ENCODE results near the gene ZNF77.

DNA sequence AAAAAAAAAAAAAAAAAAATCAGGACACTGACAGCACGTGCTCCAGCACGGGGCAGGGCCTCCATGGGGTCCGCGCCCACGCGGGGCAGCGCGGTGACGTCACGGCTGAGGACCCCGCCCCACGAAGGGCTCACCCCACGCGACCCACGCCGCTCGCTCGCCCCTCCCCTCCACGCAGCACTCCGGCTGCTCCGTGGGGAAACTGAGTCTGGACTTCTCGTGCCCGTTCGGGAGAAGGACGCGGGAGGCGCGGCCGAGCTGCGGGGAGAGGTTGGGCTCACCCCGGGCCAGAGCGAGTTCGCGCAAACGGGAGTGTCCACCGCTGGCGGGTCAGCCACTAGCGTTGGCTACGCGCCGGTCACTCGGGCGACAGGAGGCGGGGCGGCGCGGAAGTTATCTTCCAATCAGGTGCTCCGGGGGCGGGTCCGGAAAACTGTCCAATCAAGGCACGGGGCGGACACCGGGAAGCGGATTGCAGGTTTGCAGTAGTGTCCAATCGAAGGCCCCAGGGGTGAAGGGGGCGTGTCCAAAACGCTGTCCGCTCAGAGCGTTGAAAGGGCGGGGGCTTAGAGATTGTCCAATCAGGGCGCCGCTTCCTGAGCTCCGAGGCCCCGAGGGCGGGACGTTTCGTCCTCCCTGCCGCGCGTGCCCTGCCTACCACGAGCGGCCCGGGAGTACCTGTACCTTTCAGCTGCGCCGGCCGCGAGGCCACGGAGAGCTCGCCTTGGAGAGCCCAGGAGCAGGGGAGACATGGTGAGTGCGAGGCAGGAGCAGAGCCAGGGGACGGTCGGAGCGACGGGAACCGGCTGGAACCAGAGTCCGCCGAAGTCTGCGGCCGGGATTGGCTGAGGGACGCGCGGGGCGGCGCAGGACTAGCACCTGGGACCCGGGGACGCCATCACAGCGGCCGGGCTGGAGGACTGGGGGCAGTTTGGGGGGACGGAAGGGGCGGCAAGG, 44.2 kb downstream of the ZNF77 start, which contains the start of gene ZNF57:
- TF ChIP-seq, protein P1, sequence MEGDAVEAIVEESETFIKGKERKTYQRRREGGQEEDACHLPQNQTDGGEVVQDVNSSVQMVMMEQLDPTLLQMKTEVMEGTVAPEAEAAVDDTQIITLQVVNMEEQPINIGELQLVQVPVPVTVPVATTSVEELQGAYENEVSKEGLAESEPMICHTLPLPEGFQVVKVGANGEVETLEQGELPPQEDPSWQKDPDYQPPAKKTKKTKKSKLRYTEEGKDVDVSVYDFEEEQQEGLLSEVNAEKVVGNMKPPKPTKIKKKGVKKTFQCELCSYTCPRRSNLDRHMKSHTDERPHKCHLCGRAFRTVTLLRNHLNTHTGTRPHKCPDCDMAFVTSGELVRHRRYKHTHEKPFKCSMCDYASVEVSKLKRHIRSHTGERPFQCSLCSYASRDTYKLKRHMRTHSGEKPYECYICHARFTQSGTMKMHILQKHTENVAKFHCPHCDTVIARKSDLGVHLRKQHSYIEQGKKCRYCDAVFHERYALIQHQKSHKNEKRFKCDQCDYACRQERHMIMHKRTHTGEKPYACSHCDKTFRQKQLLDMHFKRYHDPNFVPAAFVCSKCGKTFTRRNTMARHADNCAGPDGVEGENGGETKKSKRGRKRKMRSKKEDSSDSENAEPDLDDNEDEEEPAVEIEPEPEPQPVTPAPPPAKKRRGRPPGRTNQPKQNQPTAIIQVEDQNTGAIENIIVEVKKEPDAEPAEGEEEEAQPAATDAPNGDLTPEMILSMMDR (IDR thresholded peaks at IDR 0.05; ENCODE audit: low read depth, low read length, poor library complexity, severe bottlenecking), result no peak
- TF ChIP-seq EZH2phosphoT487 (IDR thresholded peaks at IDR 0.05; ENCODE audit: borderline replicate concordance, low read length), result no peak
